Stimulated activated CD4-positive, alpha-beta T cell treated with anti-CD3 and anti-CD28 coated beads, TNF-alpha, amount 100 ng/mL, for 48 hours (primary cell): Measurements from ENCODE around the gene ZSCAN5C.
A peak's percentile ranks its signal among the peaks of the same experiment; 100 is the strongest.
"Not testable (repeated sequence)": the region's sequence is repeated elsewhere in the genome, so short reads cannot be mapped to it uniquely, and the experiment has no call there.

ENCODE experiments used
- DNase-seq, 3 donors: peaks; one replicate each; pipeline ENCODE4 v3.0.0-alpha.2; 2020; ENCODE audit warnings: low read depth in 3 of 3

Gene ZSCAN5C

DNA sequence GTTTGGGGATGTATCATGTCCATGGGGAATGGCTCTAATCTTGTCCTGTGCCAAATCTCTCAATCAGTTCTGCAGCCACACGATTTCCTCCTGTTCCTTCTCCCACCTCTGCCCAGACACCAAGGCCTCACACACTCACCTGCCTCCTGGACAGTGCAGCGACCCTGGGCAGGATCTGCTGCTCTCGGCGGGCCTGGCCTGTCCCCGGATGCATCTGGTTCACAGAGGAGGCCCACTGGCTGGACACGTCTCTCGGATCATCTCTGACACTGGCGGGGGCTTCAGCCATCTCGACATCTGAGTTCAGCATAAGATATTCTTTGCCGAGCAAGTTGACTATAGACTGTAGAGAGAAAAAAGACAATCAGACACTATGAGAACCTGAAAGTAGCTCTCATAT is 10.4 kb upstream of the ZSCAN5C start:
- no peak for DNase-seq

DNA sequence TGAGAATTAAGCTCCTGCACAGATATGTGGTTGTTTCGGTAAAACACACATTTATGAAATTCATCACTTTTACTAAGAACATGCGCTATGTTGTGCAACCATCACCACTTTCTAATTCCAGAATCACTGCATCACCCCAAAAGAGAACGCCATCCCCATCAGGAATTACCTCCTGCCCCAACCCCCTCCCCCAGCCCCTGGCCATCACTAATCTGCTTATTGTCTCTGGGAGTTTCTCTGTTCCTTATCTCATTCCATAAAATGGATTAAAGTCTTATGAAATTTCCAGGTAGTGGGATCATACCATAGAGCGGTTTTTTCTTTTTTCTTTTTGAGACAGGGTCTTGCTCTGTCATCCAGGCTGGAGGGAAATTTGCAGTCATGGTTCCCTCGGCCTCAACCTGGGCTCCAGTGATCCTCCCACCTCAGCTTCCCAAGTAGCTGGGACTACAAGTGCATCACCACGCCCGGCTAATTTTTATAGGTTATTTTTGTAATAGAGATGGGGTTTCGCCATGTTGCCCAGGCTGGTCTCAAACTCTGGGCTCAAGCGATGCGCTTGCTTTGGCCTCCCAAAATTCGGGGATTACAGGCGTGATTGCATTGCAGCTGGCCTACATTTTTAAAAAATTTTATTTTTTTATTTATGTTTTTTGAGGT is 8.0 kb upstream of the ZSCAN5C start:
- DNase-seq = no peak

DNA sequence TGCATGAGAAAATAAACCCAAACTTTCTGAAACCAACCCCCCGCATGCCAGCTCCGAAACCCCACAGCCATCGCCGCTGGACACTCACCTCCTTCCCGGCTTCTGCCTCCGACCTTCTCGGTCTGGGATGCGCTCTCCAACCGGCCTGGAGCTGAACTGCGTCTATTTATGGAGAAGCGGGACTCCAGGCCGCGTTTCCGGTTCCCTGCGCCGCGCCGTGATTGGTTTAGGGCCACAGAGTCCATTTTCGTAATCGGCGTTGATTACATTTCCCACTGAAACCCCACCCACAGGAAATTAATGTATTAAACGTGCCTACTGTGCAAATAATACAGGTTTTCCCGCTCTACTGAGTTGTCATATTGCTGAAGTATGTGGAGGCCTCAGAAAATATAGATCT is 4.4 kb upstream of the ZSCAN5C start, which contains the start of gene ZSCAN5B:
Gene ZSCAN5B, minus strand, starts transcription at position 138 of the 400 bp plus-strand sequence. CDS start 4,731 bp downstream, outside the sequence.
- not testable (repeated sequence) for DNase-seq

DNA sequence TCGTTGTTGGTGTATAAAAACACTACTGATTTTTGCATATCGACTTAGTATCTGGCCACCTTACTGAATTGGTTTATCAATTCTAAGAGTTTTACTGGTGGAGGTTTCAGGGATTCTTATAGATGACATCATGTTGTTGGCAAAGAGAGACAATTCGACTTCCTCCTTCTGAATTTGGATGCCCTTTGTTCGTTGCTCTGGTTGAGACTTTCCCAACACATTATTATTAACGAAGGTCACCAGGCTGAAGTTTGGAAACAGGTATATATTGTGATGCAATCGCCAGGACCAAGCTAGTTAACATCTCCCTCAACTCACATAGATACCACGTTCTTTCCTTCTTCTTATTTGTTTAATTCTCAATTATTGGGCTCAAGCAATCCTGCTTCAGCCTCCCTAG is 2.4 kb upstream of the ZSCAN5C start:
- no peak for DNase-seq

DNA sequence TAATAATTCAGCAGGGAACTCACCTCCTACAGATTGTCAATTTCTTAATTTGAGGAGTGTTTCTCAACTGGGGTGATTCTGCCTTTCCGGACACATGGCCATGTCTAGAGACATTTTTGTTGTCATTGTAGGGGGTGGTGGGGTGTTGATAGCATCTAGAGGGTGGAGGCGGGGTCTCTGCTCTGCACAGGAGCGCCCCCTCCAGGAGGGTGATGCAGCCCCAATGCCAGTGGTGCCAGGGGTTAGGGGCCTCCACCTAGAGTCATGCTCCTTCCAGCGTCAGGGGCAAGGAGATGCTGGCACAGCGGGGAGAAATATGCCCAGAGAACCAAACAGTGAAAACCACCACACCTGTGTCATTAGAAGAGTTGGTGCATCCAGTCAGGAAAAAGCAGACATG is 5.5 kb downstream of the ZSCAN5C start:
- DNase-seq = not testable (repeated sequence)

DNA sequence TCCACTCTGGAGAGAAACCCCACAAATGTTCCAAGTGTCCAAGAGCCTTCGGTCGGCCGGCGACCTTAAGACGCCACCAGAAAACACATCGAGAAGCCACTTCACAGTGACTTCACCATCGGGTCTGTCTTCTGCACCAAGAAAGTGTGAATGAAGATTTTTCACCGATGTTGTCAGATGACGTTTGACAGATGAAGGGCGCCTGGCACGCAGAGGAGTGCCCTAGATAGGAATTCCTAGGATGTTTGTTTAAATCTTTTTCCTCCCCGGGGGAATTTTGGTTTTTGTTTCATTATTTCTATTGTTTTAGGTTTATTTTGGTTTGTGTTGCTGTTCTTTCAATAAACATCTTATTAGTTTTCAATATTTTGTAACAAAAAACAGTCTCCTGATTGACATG is 7.0 kb downstream of the ZSCAN5C start:
- DNase-seq = no peak

DNA sequence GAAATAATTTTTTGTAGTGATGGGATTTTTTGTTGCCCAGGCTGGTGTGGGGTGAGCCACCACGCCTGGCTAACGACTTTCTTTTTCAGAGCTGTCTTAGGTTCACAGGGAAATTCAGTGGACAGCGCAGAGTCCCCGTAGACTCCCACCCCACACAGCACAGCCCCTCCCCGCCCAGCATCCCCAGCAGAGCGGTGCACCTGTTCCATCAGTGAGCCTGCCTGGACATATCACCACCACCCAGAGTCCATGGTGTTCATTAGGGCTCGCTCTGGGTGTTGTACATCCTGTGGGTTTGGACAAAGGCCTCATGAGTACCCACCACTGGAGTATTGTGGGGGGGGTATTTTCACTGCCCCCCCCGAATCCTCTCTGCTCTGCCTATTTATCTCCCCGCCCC is 8.0 kb downstream of the ZSCAN5C start:
- not testable (repeated sequence) for DNase-seq

DNA sequence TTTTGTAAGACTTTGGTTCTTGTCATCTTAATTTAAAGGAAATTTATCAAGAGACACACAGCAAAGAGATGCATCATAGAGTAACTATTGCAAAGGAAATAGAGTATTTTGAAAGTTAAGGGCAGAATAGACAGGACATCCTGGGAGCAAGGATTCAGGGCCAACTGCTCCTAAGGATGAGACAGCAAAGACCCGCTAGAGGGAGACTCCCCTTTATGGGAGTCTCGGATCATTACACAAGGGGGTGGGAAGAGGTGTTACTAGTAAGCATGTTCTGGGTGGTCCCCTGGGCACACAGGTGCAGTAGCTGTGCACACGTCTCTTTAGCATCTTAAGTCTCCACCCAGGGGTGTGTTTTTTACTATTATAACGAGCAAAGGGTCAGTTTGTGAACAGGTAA is 9.6 kb downstream of the ZSCAN5C start:
- no peak for DNase-seq

DNA sequence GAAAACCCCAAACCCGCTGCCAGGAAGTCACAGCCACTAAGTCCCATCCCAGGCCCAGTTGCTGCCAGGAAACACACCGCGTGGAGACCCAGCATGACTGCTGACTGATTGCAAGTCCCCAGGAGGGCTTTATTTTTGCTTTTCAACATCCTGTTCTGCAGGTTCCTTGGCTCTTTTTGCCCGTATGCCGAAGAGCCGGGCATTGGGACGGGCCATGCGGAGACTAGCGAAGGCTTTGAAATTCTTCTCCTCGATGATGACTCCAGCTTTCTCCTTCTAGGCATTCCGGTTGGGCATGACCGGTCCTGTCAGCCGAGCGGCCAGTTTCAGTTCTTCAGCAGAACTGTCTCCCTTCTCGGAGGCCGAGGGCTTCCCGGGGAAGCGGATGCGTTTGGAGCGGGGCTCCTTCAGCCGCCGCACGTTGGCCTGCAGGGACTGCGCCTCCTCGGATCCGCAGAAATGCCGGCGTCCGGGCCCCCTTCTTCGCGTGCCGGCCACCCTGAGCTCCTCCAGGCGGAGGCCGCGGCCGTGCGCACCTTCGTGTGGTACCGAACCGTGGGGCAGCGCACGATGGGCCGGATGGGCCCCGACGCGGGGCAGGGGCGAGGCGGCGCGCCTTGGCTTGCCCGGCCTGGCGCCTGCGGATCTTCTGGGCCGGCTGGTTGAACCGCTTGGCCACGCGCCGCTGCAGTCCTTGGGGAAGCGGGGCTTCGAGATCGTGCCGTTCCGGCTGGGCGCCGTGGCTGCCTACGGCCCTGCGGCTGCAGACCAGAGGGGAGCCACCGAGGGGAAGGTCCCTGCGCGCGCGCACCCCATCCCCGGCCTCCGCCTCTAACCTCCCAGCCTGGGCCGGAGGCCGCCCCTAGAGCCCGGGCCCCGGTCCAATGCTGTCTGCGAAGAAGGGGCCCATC is 15.2 kb downstream of the ZSCAN5C start:
- peak in 1 of 3 donors; percentile 2 for DNase-seq

DNA sequence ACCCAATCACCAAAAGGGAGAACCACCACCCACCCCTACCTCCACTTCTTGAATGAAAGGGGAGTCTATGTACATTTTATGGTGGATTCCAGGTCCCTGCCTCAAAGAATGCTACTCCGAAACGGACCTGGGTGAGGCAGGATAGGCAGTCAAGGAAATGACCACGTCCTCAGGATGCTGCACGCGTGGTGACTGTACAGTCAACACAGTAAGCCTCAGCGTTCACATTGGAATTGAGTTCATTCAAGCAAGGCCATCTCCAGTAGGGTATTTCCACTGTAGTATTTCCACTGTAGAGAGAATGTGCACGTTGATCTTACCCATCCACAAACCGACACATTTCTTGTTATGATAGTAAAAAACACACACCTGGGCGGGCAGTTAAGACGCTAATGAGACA is 16.9 kb downstream of the ZSCAN5C start:
- no peak for DNase-seq

DNA sequence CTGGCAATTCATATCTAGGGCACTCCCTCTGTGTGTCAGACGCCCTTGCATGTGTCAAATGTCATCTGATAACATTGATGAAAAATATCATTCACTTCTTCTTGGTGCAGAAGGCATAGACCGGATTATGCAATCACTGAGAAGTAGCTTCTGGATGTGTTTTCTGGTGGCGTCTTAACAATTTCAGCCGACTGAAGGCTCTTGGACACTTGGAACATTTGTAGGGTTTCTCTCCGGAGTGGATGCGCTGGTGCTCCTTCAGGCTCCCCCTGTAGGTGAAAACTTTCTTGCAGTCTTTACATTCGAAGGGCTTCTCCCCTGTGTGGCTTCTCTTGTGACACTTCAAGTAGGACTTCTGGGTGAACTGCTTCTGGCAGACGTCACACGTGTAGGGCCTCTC is 19.4 kb downstream of the ZSCAN5C start:
- DNase-seq = not testable (repeated sequence)

DNA sequence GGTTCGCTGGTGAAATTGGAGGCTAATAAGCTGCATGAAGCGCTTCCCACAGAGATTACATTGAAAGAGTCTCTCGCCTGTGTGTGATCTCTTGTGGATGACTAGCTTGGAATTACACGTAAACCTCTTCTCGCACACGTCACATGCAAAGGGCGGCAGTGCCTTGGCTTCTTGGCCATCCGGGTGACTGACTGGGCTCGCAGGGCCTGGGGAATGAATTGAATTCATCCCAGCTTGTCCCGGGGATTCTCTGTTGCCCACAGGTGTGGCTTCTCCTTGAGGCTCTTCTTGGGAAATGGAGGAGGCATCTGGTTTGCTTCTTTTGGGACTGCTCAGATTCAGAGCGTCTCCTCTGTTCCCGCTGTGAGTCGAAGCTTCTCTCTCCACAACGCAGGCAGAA is 19.8 kb downstream of the ZSCAN5C start:
- DNase-seq = no peak

DNA sequence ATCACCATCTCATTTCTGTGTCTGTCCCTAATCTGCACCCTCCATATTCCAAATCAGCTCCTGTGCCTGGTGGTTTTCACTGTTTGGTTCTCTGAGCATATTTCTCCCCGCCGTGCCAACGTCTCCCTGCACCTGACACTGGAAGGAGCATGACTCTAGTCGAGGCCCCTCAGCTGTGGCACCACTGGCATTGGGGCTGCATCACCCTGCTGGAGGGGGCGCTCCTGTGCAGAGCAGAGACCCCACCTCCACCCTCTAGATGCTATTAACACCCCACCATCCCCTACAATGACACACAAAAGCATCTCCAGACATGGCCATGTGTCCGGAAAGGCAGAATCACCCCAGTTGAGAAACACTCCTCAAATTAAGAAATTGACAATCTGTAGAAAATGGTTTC is 20.8 kb downstream of the ZSCAN5C start:
- no peak for DNase-seq

DNA sequence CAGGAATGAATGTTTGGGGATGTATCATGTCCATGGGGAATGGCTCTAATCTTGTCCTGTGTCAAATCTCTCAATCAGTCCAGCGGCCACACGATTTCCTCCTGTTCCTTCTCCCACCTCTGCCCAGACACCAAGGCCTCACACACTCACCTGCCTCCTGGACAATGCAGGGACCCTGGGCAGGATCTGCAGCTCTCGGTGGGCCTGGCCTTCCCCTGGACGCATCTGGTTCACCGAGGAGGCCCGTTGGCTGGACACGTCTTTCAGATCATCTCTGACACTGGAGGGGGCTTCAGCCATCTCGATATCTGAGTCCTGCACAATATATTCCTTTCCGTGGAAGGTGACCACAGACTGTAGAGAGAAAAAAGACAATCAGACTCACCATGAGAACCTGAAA is 21.4 kb downstream of the ZSCAN5C start:
- DNase-seq = no peak

DNA sequence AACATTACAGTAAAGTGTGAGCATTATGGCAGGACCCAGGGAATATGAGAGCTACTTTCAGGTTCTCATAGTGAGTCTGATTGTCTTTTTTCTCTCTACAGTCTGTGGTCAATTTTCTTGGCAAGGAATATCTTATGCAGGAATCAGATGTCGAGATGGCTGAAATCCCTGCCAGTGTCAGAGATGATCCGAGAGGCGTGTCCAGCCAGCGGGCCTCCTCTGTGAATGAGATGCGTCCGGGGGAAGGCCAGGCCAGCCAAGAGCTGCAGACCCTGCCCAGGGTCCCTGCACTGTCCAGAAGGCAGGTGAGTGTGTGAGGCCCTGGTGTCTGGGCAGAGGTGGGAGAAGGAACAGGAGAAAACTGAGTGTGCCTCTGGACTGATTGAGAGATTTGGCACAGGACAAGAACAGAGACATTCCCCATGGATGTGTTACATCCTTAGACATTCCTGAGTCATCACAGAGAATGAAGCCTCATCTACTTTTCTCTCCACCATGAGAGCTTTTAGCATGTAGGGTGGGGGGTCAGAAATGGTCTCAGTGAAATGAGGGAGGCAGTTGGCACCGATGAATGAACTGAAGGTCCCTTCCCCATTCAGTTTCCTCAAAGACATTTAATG is 43.2 kb downstream of the ZSCAN5C start:
- no peak for DNase-seq

DNA sequence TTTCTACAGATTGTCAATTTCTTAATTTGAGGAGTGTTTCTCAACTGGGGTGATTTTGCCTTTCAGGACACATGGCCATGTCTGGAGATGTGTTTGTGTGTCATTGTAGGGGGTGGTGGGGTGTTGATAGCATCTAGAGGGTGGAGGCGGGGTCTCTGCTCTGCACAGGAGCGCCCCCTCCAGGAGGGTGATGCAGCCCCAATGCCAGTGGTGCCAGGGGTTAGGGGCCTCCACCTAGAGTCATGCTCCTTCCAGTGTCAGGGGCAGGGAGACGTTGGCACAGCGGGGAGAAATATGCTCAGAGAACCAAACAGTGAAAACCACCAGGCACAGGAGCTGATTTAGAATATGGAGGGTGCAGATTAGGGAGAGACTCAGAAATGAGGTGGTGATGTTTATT is 43.7 kb downstream of the ZSCAN5C start:
- not testable (repeated sequence) for DNase-seq

DNA sequence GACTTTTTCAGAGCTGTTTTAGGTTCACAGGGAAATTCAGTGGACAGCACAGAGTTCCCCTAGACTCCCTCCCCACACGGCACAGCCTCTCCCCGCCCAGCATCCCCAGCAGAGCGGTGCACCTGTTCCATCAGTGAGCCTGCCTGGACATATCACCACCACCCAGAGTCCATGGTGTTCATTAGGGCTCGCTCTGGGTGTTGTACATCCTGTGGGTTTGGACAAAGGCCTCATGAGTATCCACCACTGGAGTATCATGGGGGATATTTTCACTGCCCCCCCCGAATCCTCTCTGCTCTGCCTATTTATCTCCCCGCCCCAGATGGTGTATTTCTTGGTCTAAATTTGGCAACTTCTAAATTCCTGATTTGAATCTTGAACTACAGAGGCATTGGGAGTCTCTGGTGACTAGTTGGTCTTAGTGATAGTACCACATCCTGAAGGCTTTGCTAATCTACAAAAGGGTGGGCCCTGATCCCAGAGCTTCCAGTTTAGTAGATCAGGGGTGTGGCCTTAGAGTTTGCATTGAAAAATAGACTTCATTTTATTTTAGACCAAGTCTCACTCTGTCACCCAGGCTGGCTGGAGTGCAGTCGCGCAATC is 46.8 kb downstream of the ZSCAN5C start:
- DNase-seq = not testable (repeated sequence)

DNA sequence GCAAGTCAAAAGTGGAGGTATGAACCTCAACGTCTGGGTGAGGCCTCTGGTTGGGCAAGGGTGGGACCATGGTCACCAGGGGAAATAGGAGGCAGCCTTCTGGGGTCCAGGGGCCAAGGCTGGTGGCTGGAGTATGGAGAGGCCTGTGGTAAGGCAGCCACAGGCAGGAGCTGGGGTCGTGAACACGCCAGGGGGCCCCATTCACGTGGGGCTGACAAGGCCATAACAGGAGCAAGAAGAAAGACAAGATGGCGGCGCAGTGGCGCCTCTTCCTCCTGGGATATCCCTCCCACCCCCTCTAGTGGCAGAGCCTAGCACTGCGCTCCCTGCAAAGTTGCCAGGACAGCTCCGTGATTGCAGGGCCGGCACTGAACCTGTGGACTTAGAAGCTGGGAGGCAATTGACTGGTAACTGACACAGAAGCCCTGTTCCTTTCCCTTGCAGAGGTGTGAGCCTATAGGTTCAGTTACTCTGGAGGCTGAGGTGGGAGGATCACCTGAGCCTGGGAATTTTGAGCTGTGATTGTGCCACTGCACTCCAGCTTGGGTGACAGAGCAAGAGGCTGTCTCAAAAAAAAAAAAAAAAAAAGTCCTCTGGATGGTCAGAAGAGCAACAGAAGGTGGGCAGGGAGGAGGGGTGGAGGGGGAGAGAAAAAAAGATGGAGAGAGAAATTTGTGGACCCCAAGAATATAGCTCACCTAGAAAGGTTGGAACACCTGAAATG is 50.8 kb downstream of the ZSCAN5C start:
- peak; percentile 53 to 68 (median 67) for DNase-seq

DNA sequence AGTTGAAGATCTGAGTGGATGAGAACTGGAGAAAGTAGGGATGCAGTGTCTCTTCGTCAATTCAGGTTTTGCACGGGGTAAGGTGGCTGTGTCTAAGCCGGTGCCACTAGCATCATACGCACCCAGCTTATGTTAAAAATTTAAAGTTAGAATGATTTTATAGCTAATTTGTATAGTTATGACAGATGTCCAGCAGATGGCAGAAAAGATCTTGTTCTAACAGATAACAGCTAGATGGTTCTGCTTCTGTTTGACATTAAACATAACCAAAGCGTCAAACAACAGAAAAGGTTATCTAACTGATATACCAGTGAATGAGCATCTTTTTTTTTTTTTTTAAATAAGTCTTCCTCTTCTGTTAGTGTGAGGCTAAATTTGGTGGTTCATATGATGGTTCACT is 51.7 kb downstream of the ZSCAN5C start:
- DNase-seq = peak in 1 of 3 donors; percentile 5

DNA sequence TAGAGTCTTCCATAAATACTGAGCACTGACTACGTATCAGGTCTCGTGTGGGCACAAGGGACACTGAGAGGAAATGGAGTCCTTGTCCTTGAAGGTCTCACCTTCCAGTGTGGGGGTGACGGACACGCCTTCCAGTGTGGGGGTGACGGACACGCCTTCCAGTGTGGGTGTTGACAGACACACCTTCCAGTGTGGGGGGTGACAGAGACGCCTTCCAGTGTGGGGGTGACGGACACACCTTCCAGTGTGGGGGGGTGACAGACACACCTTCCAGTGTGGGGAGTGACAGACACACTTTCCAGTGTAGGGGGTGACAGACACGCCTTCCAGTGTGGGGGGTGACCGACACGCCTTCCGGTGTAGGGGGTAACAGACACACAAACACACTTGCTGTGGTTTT is 56.2 kb downstream of the ZSCAN5C start:
- DNase-seq = no peak
